ENCODE measurements around the gene PRKCE. TPM values are rescaled to one million over a fixed set of nuclear protein-coding genes. Genes with fewer than 3 reads are reported as not detected.

Gene PRKCE
- total RNA-seq, 1 experiment from 2014 or later: 14.8 TPM

GRCh38 chr2:46114996-46115395 is 463.5 kb downstream of the PRKCE start:
- CTCF ChIA-PET: no interaction called here
- DNase-seq (ENCODE audit: low read depth, low spot score) (no peak), ATAC-seq (no peak)
- Histone ChIP-seq H2AFZ (ENCODE audit: low read depth, low read length, poor library complexity, severe bottlenecking) (no peak overlapping the region), H3K27me3 (ENCODE audit: insufficient read depth, low read length) (no peaks in the 10 kb centered on the region), H3K27ac (ENCODE audit: low read depth, low read length) (no peak overlapping the region), H3K9me2 (ENCODE audit: insufficient read depth) (no peaks in the 10 kb centered on the region), H4K20me1 (ENCODE audit: insufficient read depth) (no peaks in the 10 kb centered on the region), H3K4me2 (ENCODE audit: low read length) (no peak overlapping the region), H3K4me3 (replicated peaks in 1 of 2; ENCODE audit: low read depth in 1 of 2, low read length in 2 of 2) (no peak overlapping the region), H3K79me2 (ENCODE audit: insufficient read depth, low read length) (no peaks in the 10 kb centered on the region), H3K4me1 (ENCODE audit: control insufficient read depth in 1 of 2, insufficient read depth in 2 of 2, low read length in 2 of 2) (peaks cover 10 to 23% of the 10 kb centered on the region in 2 experiments), H3K9ac (ENCODE audit: low read length) (no peak overlapping the region), H3K9me3 (ENCODE audit: control insufficient read depth in 1 of 2, insufficient read depth in 1 of 2, low read depth in 1 of 2, low read length in 2 of 2) (no peaks in the 10 kb centered on the region), H3K36me3 (ENCODE audit: control insufficient read depth in 1 of 2, insufficient read depth in 2 of 2, low read length in 2 of 2) (no peaks in the 10 kb centered on the region)
- no TSS peak for BruUV-seq (replicated peaks)
- POLR2A ChIA-PET: no interaction called here
- RAD21 ChIA-PET (ENCODE audit: low non-redundant PET in 1 of 2, low total read pairs in 2 of 2, uncharacterized antibody in 2 of 2, unreplicated experiment in 2 of 2): no interaction called here
- intact Hi-C loops (cut with micrococcal nuclease): no loop called here
- TF ChIP-seq SIN3A (IDR thresholded peaks at IDR 0.05; ENCODE audit: low read depth) (no peak), CEBPB (IDR thresholded peaks at IDR 0.05; ENCODE audit: low read depth) (no peak), CBX3 (IDR thresholded peaks at IDR 0.05; ENCODE audit: low read depth) (no peak), RAD21 (IDR thresholded peaks at IDR 0.05; ENCODE audit: low read depth) (no peak), ZNF274 (IDR thresholded peaks at IDR 0.05; ENCODE audit: low read depth, low read length) (no peak), ZFX (IDR thresholded peaks at IDR 0.05) (no peak), SP1 (IDR thresholded peaks at IDR 0.05; ENCODE audit: low read depth) (no peak), POLR2AphosphoS5 (IDR thresholded peaks at IDR 0.05; ENCODE audit: low read depth, low read length) (no peak), EGR1 (IDR thresholded peaks at IDR 0.05; ENCODE audit: low read depth) (no peak)

- Histone ChIP-seq H3K4me3 (replicated peaks in 1 of 2; ENCODE audit: low read depth in 1 of 2, low read length in 2 of 2) (no peak overlapping the region), H3K4me1 (ENCODE audit: control insufficient read depth in 1 of 2, insufficient read depth in 2 of 2, low read length in 2 of 2) (peaks cover 11 to 27% of the 10 kb centered on the region in 2 experiments), H3K36me3 (ENCODE audit: control insufficient read depth in 1 of 2, insufficient read depth in 2 of 2, low read length in 2 of 2) (no peaks in the 10 kb centered on the region), H3K27ac (ENCODE audit: low read depth, low read length) (no peak overlapping the region), H4K20me1 (ENCODE audit: insufficient read depth) (no peaks in the 10 kb centered on the region), H3K9me2 (ENCODE audit: insufficient read depth) (no peaks in the 10 kb centered on the region), H3K9ac (ENCODE audit: low read length) (no peak overlapping the region), H3K9me3 (ENCODE audit: control insufficient read depth in 1 of 2, insufficient read depth in 1 of 2, low read depth in 1 of 2, low read length in 2 of 2) (no peaks in the 10 kb centered on the region), H3K79me2 (ENCODE audit: insufficient read depth, low read length) (no peaks in the 10 kb centered on the region), H3K4me2 (ENCODE audit: low read length) (no peak overlapping the region), H2AFZ (ENCODE audit: low read depth, low read length, poor library complexity, severe bottlenecking) (no peak overlapping the region), H3K27me3 (ENCODE audit: insufficient read depth, low read length) (no peaks in the 10 kb centered on the region)
- CTCF ChIA-PET: no interaction called here
- intact Hi-C loops (cut with micrococcal nuclease): no loop called here
- no TSS peak for BruUV-seq (replicated peaks)
- ATAC-seq (no peak), DNase-seq (ENCODE audit: low read depth, low spot score) (no peak)
- RAD21 ChIA-PET (ENCODE audit: low non-redundant PET in 1 of 2, low total read pairs in 2 of 2, uncharacterized antibody in 2 of 2, unreplicated experiment in 2 of 2): no interaction called here
- TF ChIP-seq SP1 (IDR thresholded peaks at IDR 0.05; ENCODE audit: low read depth) (no peak), MAX (IDR thresholded peaks at IDR 0.05) (no peak), ZNF274 (IDR thresholded peaks at IDR 0.05; ENCODE audit: low read depth, low read length) (no peak), YY1 (IDR thresholded peaks at IDR 0.05; ENCODE audit: extremely low read depth, insufficient replicate concordance, low read depth, low read length) (no peak), EGR1 (IDR thresholded peaks at IDR 0.05; ENCODE audit: low read depth) (no peak), CEBPB (IDR thresholded peaks at IDR 0.05; ENCODE audit: low read depth) (no peak)
- POLR2A ChIA-PET: no interaction called here
These were observed 464.7 kb downstream of the PRKCE start for GRCh38 chr2:46116150-46116549.
